ENCODE data around the gene WDR93. TPM values are rescaled to one million over a fixed set of nuclear protein-coding genes. Genes with fewer than 3 reads are reported as not detected.

The WDR93 gene
- total and polyA plus RNA-seq, 2 of the 4 experiments (the other 2 are of a cell fraction), result not detected

DNA sequence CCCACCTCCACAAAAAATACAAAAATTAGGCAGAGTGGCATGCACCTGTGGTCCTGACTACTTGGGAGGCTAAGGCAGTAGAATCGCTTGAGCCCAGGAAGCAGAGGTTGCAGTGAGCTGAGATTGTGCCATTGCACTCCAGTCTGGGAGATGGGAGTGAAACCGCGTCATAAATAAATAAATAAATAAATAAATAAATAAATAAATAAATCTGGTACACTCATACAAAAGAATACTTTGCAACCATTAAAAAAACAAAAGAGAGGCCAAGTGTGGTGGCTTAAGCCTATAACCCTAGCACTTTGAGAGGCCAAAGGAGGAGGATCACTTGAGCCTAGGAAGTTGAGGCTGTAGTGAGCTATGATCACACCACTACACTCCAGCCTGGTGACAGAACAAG lies 32.4 kb downstream of the WDR93 start:
- no peak overlapping the region for H3K9ac ChIP-seq (ENCODE audit: low read depth, low read length)
- H3K27me3 ChIP-seq (ENCODE audit: control insufficient read depth, insufficient read depth, low read length), result peaks cover 24% of the 10 kb centered on the region
- H3K23ac ChIP-seq (ENCODE audit: low read depth, low read length), result no peak overlapping the region
- intact Hi-C loops (cut with micrococcal nuclease), result no loop called here
- WGBS, 2 experiments (ENCODE audit: extremely low coverage in 2 of 2, insufficient read length in 1 of 2), result no CpG with 5 or more reads among the region's 3 CpGs
- no peak overlapping the region for H2BK120ac ChIP-seq (ENCODE audit: low read depth, low read length)
- H3K4ac ChIP-seq (ENCODE audit: low read depth, low read length), result no peak overlapping the region
- TF ChIP-seq RCOR1 (IDR thresholded peaks at IDR 0.05; ENCODE audit: insufficient replicate concordance, low read length), result no peak
- TF ChIP-seq RAD21 (IDR thresholded peaks at IDR 0.05; ENCODE audit: low read length), result no peak
- TF ChIP-seq, protein P1, sequence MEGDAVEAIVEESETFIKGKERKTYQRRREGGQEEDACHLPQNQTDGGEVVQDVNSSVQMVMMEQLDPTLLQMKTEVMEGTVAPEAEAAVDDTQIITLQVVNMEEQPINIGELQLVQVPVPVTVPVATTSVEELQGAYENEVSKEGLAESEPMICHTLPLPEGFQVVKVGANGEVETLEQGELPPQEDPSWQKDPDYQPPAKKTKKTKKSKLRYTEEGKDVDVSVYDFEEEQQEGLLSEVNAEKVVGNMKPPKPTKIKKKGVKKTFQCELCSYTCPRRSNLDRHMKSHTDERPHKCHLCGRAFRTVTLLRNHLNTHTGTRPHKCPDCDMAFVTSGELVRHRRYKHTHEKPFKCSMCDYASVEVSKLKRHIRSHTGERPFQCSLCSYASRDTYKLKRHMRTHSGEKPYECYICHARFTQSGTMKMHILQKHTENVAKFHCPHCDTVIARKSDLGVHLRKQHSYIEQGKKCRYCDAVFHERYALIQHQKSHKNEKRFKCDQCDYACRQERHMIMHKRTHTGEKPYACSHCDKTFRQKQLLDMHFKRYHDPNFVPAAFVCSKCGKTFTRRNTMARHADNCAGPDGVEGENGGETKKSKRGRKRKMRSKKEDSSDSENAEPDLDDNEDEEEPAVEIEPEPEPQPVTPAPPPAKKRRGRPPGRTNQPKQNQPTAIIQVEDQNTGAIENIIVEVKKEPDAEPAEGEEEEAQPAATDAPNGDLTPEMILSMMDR (conservative IDR thresholded peaks at IDR 0.05; ENCODE audit: low read depth, low read length), result no peak
- TF ChIP-seq FOS (IDR thresholded peaks at IDR 0.05; ENCODE audit: low read depth, low read length), result no peak
- no peak for TF ChIP-seq POLR2A (IDR thresholded peaks at IDR 0.05; ENCODE audit: low read depth, low read length)
- no peak for TF ChIP-seq MAZ (IDR thresholded peaks at IDR 0.05; ENCODE audit: borderline replicate concordance, low read depth, low read length)
- no peak for TF ChIP-seq MAFK (IDR thresholded peaks at IDR 0.05; ENCODE audit: low read depth, low read length)
- TF ChIP-seq, protein P2, sequence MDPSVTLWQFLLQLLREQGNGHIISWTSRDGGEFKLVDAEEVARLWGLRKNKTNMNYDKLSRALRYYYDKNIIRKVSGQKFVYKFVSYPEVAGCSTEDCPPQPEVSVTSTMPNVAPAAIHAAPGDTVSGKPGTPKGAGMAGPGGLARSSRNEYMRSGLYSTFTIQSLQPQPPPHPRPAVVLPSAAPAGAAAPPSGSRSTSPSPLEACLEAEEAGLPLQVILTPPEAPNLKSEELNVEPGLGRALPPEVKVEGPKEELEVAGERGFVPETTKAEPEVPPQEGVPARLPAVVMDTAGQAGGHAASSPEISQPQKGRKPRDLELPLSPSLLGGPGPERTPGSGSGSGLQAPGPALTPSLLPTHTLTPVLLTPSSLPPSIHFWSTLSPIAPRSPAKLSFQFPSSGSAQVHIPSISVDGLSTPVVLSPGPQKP (IDR thresholded peaks at IDR 0.05; ENCODE audit: borderline replicate concordance, low read depth, low read length), result no peak
- no peak for TF ChIP-seq CEBPB (IDR thresholded peaks at IDR 0.05; ENCODE audit: low read depth, low read length)
- TF ChIP-seq, protein P3, sequence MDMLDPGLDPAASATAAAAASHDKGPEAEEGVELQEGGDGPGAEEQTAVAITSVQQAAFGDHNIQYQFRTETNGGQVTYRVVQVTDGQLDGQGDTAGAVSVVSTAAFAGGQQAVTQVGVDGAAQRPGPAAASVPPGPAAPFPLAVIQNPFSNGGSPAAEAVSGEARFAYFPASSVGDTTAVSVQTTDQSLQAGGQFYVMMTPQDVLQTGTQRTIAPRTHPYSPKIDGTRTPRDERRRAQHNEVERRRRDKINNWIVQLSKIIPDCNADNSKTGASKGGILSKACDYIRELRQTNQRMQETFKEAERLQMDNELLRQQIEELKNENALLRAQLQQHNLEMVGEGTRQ (IDR thresholded peaks at IDR 0.05; ENCODE audit: low read depth, low read length), result no peak
- no peak for TF ChIP-seq MXI1 (IDR thresholded peaks at IDR 0.05; ENCODE audit: borderline replicate concordance, low read depth, low read length)
- TF ChIP-seq BHLHE40 (IDR thresholded peaks at IDR 0.05; ENCODE audit: low read depth, low read length), result no peak
- TF ChIP-seq CHD1 (IDR thresholded peaks at IDR 0.05; ENCODE audit: low read depth, low read length), result no peak
- no peak for TF ChIP-seq RFX5 (IDR thresholded peaks at IDR 0.05; ENCODE audit: low read depth, low read length)
- no peak for TF ChIP-seq NFE2L2 (IDR thresholded peaks at IDR 0.05; ENCODE audit: low read depth, low read length)
- no peak for TF ChIP-seq SMC3 (IDR thresholded peaks at IDR 0.05; ENCODE audit: low read depth, low read length)
- peaks cover 10% of the 10 kb centered on the region; the same call in 1 of the 2 replicates for H3K9me3 ChIP-seq (ENCODE audit: control insufficient read depth, insufficient read depth, low read length)
- H3K27ac ChIP-seq (ENCODE audit: insufficient read depth, low read length), result no peak overlapping the region
- H2AFZ ChIP-seq (replicated peaks; ENCODE audit: low read length, poor library complexity), result no peak overlapping the region
- no peaks in the 10 kb centered on the region for H3K9me1 ChIP-seq (ENCODE audit: insufficient read depth, low read length)
- DNase-seq, result no peak
- H3K4me2 ChIP-seq (ENCODE audit: low read depth, low read length), result no peak overlapping the region
- H2BK20ac ChIP-seq (ENCODE audit: low read depth, low read length), result no peak overlapping the region
- H2BK15ac ChIP-seq (ENCODE audit: low read depth, low read length), result no peak overlapping the region
- H2AK5ac ChIP-seq (ENCODE audit: low read depth, low read length), result no peak overlapping the region
- H2AK9ac ChIP-seq (replicated peaks; ENCODE audit: low read depth, low read length, poor library complexity), result no peak overlapping the region
- H3K18ac ChIP-seq (ENCODE audit: low read depth, low read length), result no peak overlapping the region
- dilution Hi-C loops (cut with HindIII; ENCODE audit: low sequenced_read_pairs, unreplicated experiment), result no loop called here
- H3K4me3 ChIP-seq (ENCODE audit: insufficient read depth, low read depth, low read length), result no peak overlapping the region
- ChIA-PET POLR2A (ENCODE audit: unreplicated experiment) (no interaction called here), CTCF (no interaction called here)
- ATAC-seq (ENCODE audit: low read depth), result no peak
- H4K8ac ChIP-seq (ENCODE audit: low read depth in 2 of 2, low read length in 2 of 2), result no peak overlapping the region
- no peak overlapping the region for H3K14ac ChIP-seq (replicated peaks; ENCODE audit: low read depth, low read length)
- H3K79me1 ChIP-seq (ENCODE audit: low read depth in 1 of 2, low read length in 2 of 2), result no peaks in the 10 kb centered on the region
- H2BK5ac ChIP-seq (ENCODE audit: low read depth, low read length, poor library complexity, severe bottlenecking), result no peak overlapping the region
- H3K36me3 ChIP-seq (ENCODE audit: control insufficient read depth, insufficient read depth, low read length), result no peaks in the 10 kb centered on the region
- no peak overlapping the region for H4K91ac ChIP-seq (ENCODE audit: insufficient read depth, low read depth, low read length)
- H3K56ac ChIP-seq (ENCODE audit: extremely low read depth, insufficient read depth, low read length), result no peak overlapping the region
- BruUV-seq (replicated peaks), result no TSS peak
- H3K4me1 ChIP-seq (ENCODE audit: control insufficient read depth, insufficient read depth, low read length), result no peaks in the 10 kb centered on the region
- in situ Hi-C loops (cut with MboI; ENCODE audit: low sequenced_read_pairs), result no loop called here
- no peaks in the 10 kb centered on the region for H4K20me1 ChIP-seq (ENCODE audit: insufficient read depth, low read length)
- no peak overlapping the region for H4K5ac ChIP-seq (ENCODE audit: low read depth, low read length)

All from IMR-90 (cell line).